Upper lobe of right lung (tissue), 1 donor: Measurements from ENCODE around the gene CEP350. TPM values are rescaled to one million over a fixed set of nuclear protein-coding genes. Genes with fewer than 3 reads are reported as not detected.
A peak's percentile ranks its signal among the peaks of the same experiment; 100 is the strongest.
"Not testable (repeated sequence)": the region's sequence is repeated elsewhere in the genome, so short reads cannot be mapped to it uniquely, and the experiment has no call there.

ENCODE experiments used
- ATAC-seq: fragments of 200-7000 bp; cut with Tn5 transposase; one replicate; pipeline ENCODE4 v1.9.1; 2020; ENCODE audit warnings: mild to moderate bottlenecking, moderate library complexity
- DNase-seq: peaks from one replicate; pipeline ENCODE4 v3.0.0-alpha.2; 2020
- H3K27ac ChIP-seq: fragments of 200-600 bp; one replicate; pipeline ENCODE4 v1.8.0; 2022
- H3K27me3 ChIP-seq: fragments of 200-600 bp; one replicate; pipeline ENCODE4 v1.8.0; 2022; ENCODE audit warnings: mild to moderate bottlenecking
- H3K36me3 ChIP-seq: fragments of 200-600 bp; one replicate; pipeline ENCODE4 v1.8.0; 2022
- H3K4me1 ChIP-seq: fragments of 200-600 bp; one replicate; pipeline ENCODE4 v1.8.0; 2022
- H3K4me3 ChIP-seq: fragments of 200-600 bp; one replicate; pipeline ENCODE4 v1.8.0; 2022; ENCODE audit warnings: mild to moderate bottlenecking
- H3K9me3 ChIP-seq: fragments of 200-600 bp; one replicate; pipeline ENCODE4 v1.8.0; 2022
- intact Hi-C: fragments of 100-400 bp; cut with DNase I; formaldehyde crosslinking; loops from one replicate; pipeline ENCODE4 v1.11.0; 2022
- total RNA-seq: library from RNA; stranded (reverse); fragmentation: NEBNext Ultra II Directional; extraction: Animal tissue kit (Norgen Biotek cat#: 25700); gene quantifications from one replicate; pipeline ENCODE4 v1.2.1, GENCODE V29; 2021
- TF ChIP-seq, protein P1 (sequence below): fragments of 200-600 bp; IDR thresholded peaks from one replicate; pipeline ENCODE4 v1.8.0; 2022; ENCODE audit warnings: antibody characterized with exemption
- donor health status: DM: no; HTN: yes; CAD: no; lungs with severe emphysema.

The CEP350 gene
- total RNA-seq, 1 donor from 2014 or later, result 51.2 TPM

DNA sequence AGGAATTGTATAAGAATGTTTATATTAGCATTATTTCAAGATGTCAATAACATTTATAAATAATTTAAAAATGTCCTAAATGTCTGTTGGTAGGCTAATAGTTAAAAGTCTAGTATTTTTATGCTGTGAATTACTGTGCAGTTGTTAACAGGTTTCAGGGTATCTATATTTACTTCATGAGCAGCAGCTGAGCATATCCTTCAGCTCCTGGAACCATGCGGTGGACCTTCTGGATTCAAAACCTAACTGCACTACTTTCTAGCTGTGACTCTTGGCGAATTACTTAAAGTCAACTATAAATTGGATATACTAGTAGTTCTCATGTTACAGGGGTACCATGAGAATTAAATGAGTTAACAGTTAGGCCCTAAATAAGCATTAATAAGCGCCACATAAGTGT, 3.7 kb downstream of the CEP350 start:
- Histone ChIP-seq H3K4me3 (no peak overlapping the region), H3K9me3 (no peaks in the 10 kb centered on the region), H3K4me1 (peaks cover 32% of the 10 kb centered on the region), H3K27me3 (no peaks in the 10 kb centered on the region), H3K27ac (no peak overlapping the region), H3K36me3 (no peaks in the 10 kb centered on the region)
- no peak for ATAC-seq
- TF ChIP-seq, protein P1, sequence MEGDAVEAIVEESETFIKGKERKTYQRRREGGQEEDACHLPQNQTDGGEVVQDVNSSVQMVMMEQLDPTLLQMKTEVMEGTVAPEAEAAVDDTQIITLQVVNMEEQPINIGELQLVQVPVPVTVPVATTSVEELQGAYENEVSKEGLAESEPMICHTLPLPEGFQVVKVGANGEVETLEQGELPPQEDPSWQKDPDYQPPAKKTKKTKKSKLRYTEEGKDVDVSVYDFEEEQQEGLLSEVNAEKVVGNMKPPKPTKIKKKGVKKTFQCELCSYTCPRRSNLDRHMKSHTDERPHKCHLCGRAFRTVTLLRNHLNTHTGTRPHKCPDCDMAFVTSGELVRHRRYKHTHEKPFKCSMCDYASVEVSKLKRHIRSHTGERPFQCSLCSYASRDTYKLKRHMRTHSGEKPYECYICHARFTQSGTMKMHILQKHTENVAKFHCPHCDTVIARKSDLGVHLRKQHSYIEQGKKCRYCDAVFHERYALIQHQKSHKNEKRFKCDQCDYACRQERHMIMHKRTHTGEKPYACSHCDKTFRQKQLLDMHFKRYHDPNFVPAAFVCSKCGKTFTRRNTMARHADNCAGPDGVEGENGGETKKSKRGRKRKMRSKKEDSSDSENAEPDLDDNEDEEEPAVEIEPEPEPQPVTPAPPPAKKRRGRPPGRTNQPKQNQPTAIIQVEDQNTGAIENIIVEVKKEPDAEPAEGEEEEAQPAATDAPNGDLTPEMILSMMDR, result no peak
- intact Hi-C loops, result no loop called here
- DNase-seq, result no peak

DNA sequence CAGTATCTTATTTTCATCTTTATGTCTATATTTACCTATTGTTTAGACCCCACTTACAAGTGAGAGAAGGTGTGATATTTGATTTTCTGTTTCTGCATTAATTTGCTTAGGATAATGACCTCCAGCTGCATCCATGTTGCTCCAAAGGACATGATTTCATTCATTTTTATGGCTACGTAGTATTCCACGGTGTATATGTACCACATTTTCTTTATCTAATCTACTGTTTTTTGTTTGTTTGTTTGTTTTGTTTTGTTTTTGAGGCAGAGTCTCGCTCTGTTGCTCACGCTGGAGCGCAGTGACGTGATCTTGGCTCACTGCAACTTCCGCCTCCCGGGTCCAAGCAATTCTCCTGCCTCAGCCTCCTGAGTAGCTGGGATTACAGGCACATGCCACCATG, 7.6 kb downstream of the CEP350 start:
- H3K27me3 ChIP-seq, intact Hi-C loops, DNase-seq, H3K9me3 ChIP-seq, H3K4me3 ChIP-seq, H3K36me3 ChIP-seq, H3K27ac ChIP-seq, ATAC-seq: not testable (repeated sequence)
- peaks cover 14% of the 10 kb centered on the region for H3K4me1 ChIP-seq

DNA sequence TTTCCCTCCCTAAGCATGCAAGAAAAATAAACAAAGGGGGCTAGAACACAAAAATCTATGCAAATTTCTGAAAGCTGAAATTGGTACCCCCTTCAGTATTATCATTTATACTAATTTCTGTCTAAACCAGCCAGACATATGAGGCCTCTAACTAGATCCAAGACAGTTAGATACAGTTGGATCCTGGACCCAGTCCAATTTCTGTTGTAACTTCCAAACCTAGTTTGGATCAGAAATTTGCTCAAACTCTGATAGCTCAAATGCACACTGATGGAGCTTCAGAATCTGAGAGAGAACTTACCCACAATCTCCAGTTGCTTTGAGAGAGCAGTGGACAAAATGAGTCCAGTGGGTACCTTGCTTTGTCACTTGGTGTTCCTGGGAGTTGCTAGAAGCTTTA, 11.9 kb downstream of the CEP350 start:
- TF ChIP-seq, protein P1, result no peak
- H3K4me3 ChIP-seq, result no peak overlapping the region
- no peaks in the 10 kb centered on the region for H3K27me3 ChIP-seq
- no peaks in the 10 kb centered on the region for H3K9me3 ChIP-seq
- ATAC-seq (no peak), DNase-seq (no peak)
- no peak overlapping the region for H3K27ac ChIP-seq
- H3K4me1 ChIP-seq, result peaks cover 14% of the 10 kb centered on the region
- H3K36me3 ChIP-seq, result no peaks in the 10 kb centered on the region
- intact Hi-C loops, result no loop called here

DNA sequence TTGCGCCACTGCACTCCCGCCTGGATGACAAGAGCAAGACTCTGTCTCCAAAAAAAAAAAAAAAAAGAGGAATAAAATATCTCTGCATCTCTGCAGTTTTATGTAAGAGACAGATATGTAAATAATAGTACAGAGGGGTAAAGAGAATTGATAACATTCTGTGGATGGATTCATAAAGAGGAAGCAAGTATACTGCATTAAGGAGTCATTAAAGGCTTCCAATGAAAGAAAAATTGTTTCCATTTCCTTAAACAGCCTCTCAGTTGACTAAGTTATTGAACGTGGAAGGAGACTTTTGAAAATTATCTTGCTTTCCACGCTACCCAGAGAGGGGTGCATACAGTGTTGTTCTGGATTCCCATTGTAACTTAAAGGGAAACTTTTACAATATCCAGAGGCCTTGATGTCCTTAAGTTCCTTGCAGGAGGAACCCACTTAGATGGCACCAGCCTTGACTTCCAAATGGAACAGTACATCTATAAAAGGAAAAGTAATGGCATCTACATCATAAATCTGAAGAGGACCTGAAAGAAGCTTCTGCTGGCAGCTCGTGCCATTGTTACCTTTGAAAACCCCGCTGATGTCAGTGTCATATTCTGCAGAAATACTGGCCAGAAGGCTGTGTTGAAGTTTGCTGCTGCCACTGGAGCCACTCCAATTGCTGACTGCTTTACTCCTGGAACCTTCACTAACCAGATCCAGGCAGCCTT, 13.8 kb downstream of the CEP350 start:
- Histone ChIP-seq H3K36me3 (no peaks in the 10 kb centered on the region), H3K4me1 (peaks cover 14% of the 10 kb centered on the region), H3K27me3 (no peaks in the 10 kb centered on the region), H3K9me3 (no peaks in the 10 kb centered on the region), H3K27ac (no peak overlapping the region), H3K4me3 (no peak overlapping the region)
- DNase-seq (no peak), ATAC-seq (no peak)
- intact Hi-C loops, result no loop called here
- TF ChIP-seq, protein P1, result no peak

DNA sequence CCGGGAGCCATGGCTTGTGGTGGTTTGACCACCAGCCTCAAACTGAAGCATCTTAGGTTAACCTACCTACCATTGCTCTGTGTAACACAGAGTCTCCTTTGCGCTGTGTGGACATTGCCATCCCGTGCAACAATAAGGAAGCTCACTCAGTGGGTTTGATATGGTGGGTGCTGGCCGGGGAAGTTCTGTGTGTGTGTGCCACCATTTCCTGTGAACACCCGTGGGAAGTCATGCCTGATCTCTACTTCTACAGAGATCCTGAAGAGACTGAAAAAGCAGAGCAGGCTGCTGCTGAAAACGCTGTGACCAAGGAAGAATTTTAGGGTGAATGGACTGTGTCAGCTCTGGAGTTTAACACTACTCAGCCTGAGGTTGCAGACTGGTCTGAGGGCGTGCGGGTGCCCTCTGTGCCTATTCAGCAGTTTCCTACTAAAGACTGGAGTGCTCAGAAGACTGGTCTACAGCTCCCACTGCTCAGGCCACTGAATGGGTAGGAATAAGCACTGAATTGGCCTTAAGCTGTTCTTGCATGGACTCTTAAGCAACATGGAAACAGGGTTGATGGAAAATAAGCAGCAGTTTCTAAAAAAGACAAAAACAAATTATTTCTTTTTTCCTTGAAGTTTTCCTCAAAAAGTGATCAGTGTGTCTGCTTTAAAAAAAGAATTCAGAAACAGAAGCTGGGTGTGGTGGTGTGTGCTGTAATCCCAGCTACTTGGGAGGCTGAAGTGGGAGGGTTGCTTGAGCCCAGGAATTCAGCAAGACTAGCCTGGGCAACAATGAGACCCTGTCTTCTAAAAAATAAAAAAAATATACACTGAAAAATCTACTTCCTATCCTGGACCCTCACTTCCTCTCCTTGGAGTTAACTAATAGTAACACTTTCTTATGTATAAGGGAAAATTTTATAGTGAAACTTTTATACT, 14.6 kb downstream of the CEP350 start:
- H3K36me3 ChIP-seq, result no peaks in the 10 kb centered on the region
- peaks cover 14% of the 10 kb centered on the region for H3K4me1 ChIP-seq
- intact Hi-C loops, result no loop called here
- H3K27ac ChIP-seq, result peak overlapping the region; percentile 37
- no peak overlapping the region for H3K4me3 ChIP-seq
- DNase-seq (no peak), ATAC-seq (no peak)
- no peaks in the 10 kb centered on the region for H3K9me3 ChIP-seq
- TF ChIP-seq, protein P1, result no peak
- no peaks in the 10 kb centered on the region for H3K27me3 ChIP-seq

DNA sequence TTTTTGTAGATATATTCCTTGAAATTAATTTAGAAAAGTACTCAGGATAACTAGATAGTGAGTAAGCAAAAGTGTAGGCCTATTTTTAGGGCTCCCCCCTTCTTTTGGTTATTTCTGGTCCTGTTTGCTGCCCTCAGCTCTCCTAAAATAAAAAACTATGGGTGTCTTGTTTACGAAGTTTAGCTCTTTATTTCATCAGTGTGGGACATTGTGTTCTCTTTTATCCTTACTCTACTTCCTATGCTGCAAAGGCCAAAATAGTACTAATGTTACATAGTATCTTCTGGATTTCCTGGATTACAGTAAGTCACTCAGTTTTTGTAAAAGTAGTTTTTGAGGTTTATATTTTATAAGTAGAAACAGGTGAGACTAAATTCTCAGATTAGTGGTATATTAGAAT, 15.4 kb downstream of the CEP350 start:
- H3K9me3 ChIP-seq, result no peaks in the 10 kb centered on the region
- ATAC-seq, result peak; percentile 52
- H3K27me3 ChIP-seq, result no peaks in the 10 kb centered on the region
- H3K27ac ChIP-seq, result peak overlapping the region; percentile 37
- intact Hi-C loops, result no loop called here
- no peak overlapping the region for H3K4me3 ChIP-seq
- H3K36me3 ChIP-seq, result no peaks in the 10 kb centered on the region
- TF ChIP-seq, protein P1, result no peak
- no peak for DNase-seq
- peaks cover 14% of the 10 kb centered on the region for H3K4me1 ChIP-seq
